Lower lobe of right lung (tissue), 2 donors: ENCODE measurements around the gene OR51B6. TPM values are rescaled to one million over a fixed set of nuclear protein-coding genes. Genes with fewer than 3 reads are reported as not detected.
"Not testable (repeated sequence)": the region's sequence is repeated elsewhere in the genome, so short reads cannot be mapped to it uniquely, and the experiment has no call there.

Experiments used
- ATAC-seq, 2 donors: fragments of 200-7000 bp; cut with Tn5 transposase; one replicate each; pipeline ENCODE4 v1.9.1; 2020 to 2022; ENCODE audit warnings: mild to moderate bottlenecking in 2 of 2, moderate library complexity in 2 of 2
- DNase-seq: peaks from one replicate; pipeline ENCODE4 v3.0.0-alpha.2; 2020
- H3K27ac ChIP-seq: fragments of 200-600 bp; one replicate; pipeline ENCODE4 v1.8.0; 2022
- H3K27me3 ChIP-seq: fragments of 200-600 bp; one replicate; pipeline ENCODE4 v1.8.0; 2022; ENCODE audit warnings: low read depth
- H3K36me3 ChIP-seq: fragments of 200-600 bp; one replicate; pipeline ENCODE4 v1.8.0; 2022; ENCODE audit warnings: mild to moderate bottlenecking
- H3K4me1 ChIP-seq: fragments of 200-600 bp; one replicate; pipeline ENCODE4 v1.8.0; 2022
- H3K4me3 ChIP-seq: fragments of 200-600 bp; one replicate; pipeline ENCODE4 v1.8.0; 2022; ENCODE audit warnings: mild to moderate bottlenecking
- H3K9me3 ChIP-seq: fragments of 200-600 bp; one replicate; pipeline ENCODE4 v1.8.0; 2022
- CTCF ChIP-seq: fragments of 200-600 bp; IDR thresholded peaks from one replicate; pipeline ENCODE4 v1.8.0; 2022; ENCODE audit warnings: antibody characterized with exemption, mild to moderate bottlenecking
- intact Hi-C: fragments of 100-400 bp; cut with DNase I; formaldehyde crosslinking; loops from one replicate; pipeline ENCODE4 v1.11.0; 2022
- total RNA-seq: library from RNA; stranded (reverse); fragmentation: NEBNext Ultra II Directional; extraction: Animal tissue kit (Norgen Biotek cat#: 25700); gene quantifications from one replicate; pipeline ENCODE4 v1.2.1, GENCODE V29; 2021
- donor health status: DM: no; HTN: yes; CAD: no; lungs with severe emphysema.

Gene OR51B6
- total RNA-seq, 1 donor from 2014 or later = not detected

- DNase-seq (no peak), ATAC-seq (no peak)
- no peak overlapping the region for H3K4me3 ChIP-seq
- no peaks in the 10 kb centered on the region for H3K36me3 ChIP-seq
- intact Hi-C loops = no loop called here
- H3K27ac ChIP-seq = no peak overlapping the region
- H3K9me3 ChIP-seq = no peaks in the 10 kb centered on the region
- H3K4me1 ChIP-seq = no peaks in the 10 kb centered on the region
- no peak for TF ChIP-seq CTCF
- H3K27me3 ChIP-seq = no peaks in the 10 kb centered on the region
Measured at GRCh38 chr11:5362017-5362625, 10.8 kb downstream of the OR51B6 start.

- no peak overlapping the region for H3K27ac ChIP-seq
- H3K9me3 ChIP-seq = no peaks in the 10 kb centered on the region
- H3K36me3 ChIP-seq = no peaks in the 10 kb centered on the region
- H3K4me1 ChIP-seq = no peaks in the 10 kb centered on the region
- no peak for ATAC-seq
- DNase-seq = no peak
- H3K27me3 ChIP-seq = no peaks in the 10 kb centered on the region
- no peak overlapping the region for H3K4me3 ChIP-seq
- intact Hi-C loops = no loop called here
- TF ChIP-seq CTCF = no peak
Measured at GRCh38 chr11:5363679-5364078, 12.4 kb downstream of the OR51B6 start.

- no peaks in the 10 kb centered on the region for H3K4me1 ChIP-seq
- H3K4me3 ChIP-seq = no peak overlapping the region
- no peak for ATAC-seq
- no peak for TF ChIP-seq CTCF
- intact Hi-C loops = no loop called here
- DNase-seq = no peak
- H3K27me3 ChIP-seq = no peaks in the 10 kb centered on the region
- no peaks in the 10 kb centered on the region for H3K36me3 ChIP-seq
- no peaks in the 10 kb centered on the region for H3K9me3 ChIP-seq
- H3K27ac ChIP-seq = no peak overlapping the region
Measured at GRCh38 chr11:5364214-5364613, 12.9 kb downstream of the OR51B6 start.

GRCh38 chr11:5366365-5366764, 15.1 kb downstream of the OR51B6 start:
- H3K36me3 ChIP-seq, H3K9me3 ChIP-seq, DNase-seq, intact Hi-C loops, ATAC-seq, H3K4me1 ChIP-seq, H3K4me3 ChIP-seq, H3K27me3 ChIP-seq, H3K27ac ChIP-seq: not testable (repeated sequence)

- no peaks in the 10 kb centered on the region for H3K4me1 ChIP-seq
- DNase-seq (no peak), ATAC-seq (no peak)
- H3K27ac ChIP-seq = no peak overlapping the region
- no peak overlapping the region for H3K4me3 ChIP-seq
- no peaks in the 10 kb centered on the region for H3K36me3 ChIP-seq
- intact Hi-C loops = no loop called here
- no peaks in the 10 kb centered on the region for H3K9me3 ChIP-seq
- no peaks in the 10 kb centered on the region for H3K27me3 ChIP-seq
- no peak for TF ChIP-seq CTCF
Measured at GRCh38 chr11:5366856-5367255, 15.5 kb downstream of the OR51B6 start.

GRCh38 chr11:5367448-5368074, 16.3 kb downstream of the OR51B6 start:
- H3K27me3 ChIP-seq = no peaks in the 10 kb centered on the region
- H3K27ac ChIP-seq = no peak overlapping the region
- intact Hi-C loops = no loop called here
- H3K4me1 ChIP-seq = no peaks in the 10 kb centered on the region
- no peaks in the 10 kb centered on the region for H3K9me3 ChIP-seq
- ATAC-seq = no peak
- DNase-seq = no peak
- H3K36me3 ChIP-seq = no peaks in the 10 kb centered on the region
- no peak for TF ChIP-seq CTCF
- H3K4me3 ChIP-seq = no peak overlapping the region
